ENCODE results near the gene C2orf81.

Gene C2orf81

DNA sequence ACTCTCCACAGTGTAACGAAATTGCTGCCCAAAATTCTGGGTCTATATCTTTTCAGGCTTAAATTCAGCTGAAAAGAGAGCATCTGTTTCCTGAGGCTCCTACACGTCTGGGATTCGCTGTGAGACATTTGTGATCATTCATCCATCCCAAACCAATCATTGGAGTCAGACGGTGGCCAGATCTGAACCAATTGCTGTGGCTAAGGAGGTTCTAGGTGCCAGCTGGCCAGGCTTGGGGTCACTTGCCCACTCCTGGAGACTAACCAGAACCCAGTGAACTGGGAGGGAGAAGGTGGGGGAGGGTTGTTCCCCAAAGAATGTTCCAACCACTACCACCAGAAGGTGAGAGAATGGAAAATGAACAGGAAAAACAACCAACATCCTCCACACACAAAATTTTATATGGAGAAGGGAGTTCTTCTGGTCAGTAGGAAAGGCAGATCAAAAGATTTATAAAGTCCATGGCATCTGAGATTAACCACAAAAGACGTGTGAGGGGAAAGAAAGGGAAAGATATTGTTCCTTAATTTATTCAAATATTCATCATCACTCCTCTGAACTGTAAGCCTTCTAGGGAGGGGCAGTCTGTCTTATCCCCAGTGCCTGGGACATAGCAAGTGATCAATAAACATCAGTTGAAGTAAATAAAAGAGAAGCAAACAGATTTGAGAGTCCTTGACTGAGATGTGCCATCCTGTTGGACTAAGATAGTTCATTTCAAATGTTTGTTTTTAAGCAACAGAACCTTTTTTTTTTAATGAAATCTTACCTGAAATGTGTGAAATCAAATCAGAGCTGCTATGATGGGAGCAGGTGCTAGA lies 23.3 kb upstream of the C2orf81 start:
- no peak overlapping the region for H3K4me3 ChIP-seq (ENCODE audit: low read depth, low read length)

- H3K4me3 ChIP-seq (ENCODE audit: low read depth, low read length): peak overlapping the region; percentile 78
Measured at GRCh38 chr2:74442483-74443297, 21.3 kb upstream of the C2orf81 start.

- peak within 1 kb of the TSS; percentile 78 for H3K4me3 ChIP-seq (ENCODE audit: low read depth, low read length)
Measured at GRCh38 chr2:74441690-74442482, 20.5 kb upstream of the C2orf81 start, which contains the start of gene RTKN. Gene RTKN (minus strand): TSS chr2:74441937. CDS start chr2:74441816, 121 bp downstream.

- peak overlapping the region; percentile 78 for H3K4me3 ChIP-seq (ENCODE audit: low read depth, low read length)
Measured at GRCh38 chr2:74441170-74441689, 19.8 kb upstream of the C2orf81 start.

DNA sequence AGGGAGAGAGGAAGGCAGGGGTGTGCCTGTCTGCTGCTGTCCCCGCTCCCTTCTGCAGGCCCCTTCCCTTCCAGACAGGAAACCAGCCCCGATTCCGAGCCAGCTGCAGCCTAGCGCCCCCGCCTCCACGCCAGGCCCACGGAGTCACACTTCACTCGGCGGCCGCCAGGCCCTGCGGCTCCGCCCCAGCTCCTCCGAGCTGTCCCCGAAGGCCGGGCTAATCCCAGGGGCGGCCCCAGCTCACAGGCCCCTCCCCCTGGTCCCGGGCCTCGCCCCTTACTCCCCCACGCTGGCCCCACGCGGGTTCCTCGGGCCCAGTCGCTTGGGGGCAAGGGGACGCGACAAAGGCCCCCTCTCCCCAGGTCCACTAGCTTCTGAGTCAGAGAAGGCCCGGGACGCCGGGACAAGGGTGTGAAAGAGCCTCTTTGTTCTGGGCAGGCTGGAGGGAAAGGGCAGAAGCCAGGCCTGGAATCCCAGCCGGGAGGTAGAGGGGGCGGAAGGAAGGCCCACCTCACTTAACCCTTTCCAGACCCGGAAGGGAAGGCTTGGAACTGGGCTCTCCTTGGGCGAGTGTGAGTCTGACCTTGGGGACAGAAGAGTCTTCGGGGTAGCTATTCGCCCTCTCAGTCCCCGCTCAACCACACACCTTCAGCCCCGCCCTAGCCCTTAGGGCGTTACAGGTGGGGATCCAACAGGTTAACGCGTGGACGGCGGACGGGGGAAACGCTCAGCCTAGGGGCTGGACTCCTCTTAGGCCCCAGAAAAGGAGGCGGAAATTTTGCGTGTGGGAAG lies 19.2 kb upstream of the C2orf81 start:
- peak overlapping the region; percentile 78 for H3K4me3 ChIP-seq (ENCODE audit: low read depth, low read length)

- peak overlapping the region; percentile 78 for H3K4me3 ChIP-seq (ENCODE audit: low read depth, low read length)
Measured at GRCh38 chr2:74439803-74440377, 18.5 kb upstream of the C2orf81 start.

DNA sequence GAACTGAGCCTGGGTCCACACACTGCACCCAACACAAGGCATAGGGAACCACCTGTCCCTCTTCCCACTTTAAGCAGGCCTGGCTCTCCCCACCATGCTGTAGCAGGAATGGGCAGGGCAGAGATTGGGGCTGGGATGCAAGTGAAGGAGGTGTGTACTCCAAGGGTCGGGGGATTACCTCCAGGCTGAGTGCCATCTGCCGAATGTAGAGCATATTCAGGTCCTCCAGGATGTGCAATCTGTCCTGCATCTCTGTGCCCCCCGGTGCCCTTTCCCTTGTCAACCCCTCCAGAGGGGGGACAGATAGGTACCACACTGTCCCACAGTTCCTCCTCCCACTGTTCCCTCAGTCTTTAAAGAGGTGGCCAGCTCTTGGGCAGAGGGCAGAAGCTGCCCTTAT lies 18.0 kb upstream of the C2orf81 start:
- peak overlapping the region; percentile 78 for H3K4me3 ChIP-seq (ENCODE audit: low read depth, low read length)

- no peak overlapping the region for H3K4me3 ChIP-seq (ENCODE audit: low read depth, low read length)
Measured at GRCh38 chr2:74438248-74438647, 16.8 kb upstream of the C2orf81 start.

GRCh38 chr2:74436848-74437695 lies 15.7 kb upstream of the C2orf81 start:
- no peak overlapping the region for H3K4me3 ChIP-seq (ENCODE audit: low read depth, low read length)

GRCh38 chr2:74436111-74436805 lies 14.8 kb upstream of the C2orf81 start:
- no peak overlapping the region for H3K4me3 ChIP-seq (ENCODE audit: low read depth, low read length)

- no peak overlapping the region for H3K4me3 ChIP-seq (ENCODE audit: low read depth, low read length)
Measured at GRCh38 chr2:74430502-74430901, 9.1 kb upstream of the C2orf81 start.

DNA sequence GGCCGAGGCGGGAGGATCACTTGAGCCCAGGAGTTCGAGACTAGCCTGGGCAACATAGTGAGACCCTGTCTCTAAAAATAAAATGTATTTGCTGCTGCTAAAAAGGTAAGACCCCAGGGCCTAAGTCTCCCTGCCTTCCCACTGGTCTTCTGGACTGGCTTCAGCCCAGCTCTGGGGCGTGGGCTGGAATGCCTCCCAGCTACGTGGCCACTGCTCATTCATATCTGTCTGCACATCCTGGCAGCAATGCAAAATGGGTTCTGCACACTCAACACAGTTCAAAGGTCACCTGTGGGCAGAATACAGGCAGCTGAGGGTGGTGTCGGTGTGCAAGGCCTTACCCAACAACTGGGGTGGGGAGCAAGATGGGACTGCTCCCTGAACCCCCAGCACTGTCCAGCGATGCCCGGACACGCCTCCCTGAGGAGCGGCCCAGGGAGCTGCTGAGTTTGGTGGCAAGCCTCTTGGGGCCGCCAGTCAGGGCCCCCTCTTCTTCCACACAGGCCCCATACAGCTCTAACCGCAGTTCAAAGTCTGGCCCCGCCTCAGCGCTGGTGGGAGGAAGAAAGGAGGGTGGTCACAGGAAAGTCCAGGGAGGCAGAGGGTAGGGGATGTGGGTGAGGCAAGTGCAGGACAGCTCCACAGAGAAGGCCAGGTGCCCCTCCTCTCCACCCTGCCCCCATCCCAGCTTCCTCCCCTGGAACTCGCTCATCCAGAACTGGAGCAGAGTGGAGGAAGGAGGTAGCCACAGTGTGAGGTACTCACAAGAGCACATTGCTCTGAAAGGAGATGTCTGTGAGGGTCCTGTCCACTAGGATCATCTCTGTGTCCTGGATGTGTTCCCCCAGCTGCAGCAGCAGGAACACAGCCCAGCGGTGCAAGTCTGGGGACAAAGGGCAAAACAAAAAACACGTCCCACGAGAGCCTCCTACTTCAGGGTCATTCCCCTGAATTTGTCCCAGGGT lies 8.3 kb upstream of the C2orf81 start:
- H3K4me3 ChIP-seq (ENCODE audit: low read depth, low read length): no peak overlapping the region

GRCh38 chr2:74428675-74429074 lies 7.3 kb upstream of the C2orf81 start:
- H3K4me3 ChIP-seq (ENCODE audit: low read depth, low read length): no peak overlapping the region

DNA sequence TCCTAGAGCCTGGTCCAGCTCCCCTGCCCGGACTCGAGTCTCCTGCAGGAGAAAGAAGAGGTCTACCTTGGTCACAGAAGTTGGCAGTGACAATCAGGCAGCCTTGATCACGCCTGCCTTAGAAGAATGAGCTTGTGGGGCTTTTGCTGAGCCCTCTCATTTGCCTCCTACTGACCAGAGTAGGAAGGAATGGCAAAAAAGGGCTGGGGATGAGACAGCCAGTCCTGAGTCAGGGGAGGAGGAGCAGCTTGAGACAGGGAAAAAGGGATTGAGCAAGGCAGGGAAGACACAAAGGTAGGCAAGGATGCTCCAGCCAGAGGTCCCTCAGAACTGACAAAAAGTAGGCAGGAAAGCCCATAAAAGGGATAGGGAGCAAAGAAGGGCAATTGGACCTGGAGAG lies 6.1 kb upstream of the C2orf81 start:
- H3K4me3 ChIP-seq (ENCODE audit: low read depth, low read length): no peak overlapping the region

DNA sequence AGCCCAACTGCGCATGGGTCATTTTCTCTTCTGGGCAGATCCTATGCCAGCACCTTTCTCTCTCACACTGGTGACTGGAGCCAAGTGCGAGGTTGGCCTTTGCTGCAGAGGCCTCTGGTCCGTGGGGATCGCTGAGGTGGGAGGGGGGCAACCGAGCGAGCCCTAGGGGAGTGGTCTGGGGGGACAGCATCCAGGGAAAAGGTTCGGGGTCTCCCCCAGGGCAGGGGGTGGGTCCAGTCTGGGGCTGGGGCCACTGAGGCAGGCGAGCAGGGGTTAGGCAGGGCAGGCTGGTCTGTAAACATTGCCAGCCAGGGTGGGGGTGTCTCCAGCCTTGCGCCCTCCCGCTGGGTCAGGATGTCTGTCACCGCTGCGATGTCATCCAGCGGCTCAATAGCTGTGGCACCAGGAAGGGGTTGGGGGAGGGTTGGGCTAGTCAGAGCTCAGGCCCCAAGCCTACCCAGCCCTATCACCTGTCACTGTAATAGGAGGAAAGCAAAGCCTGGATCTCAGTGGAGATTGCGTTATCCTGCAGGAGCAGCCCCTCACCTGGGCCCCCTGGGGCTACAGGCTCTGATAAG lies 4.9 kb upstream of the C2orf81 start:
- H3K4me3 ChIP-seq (ENCODE audit: low read depth, low read length): no peak overlapping the region

- H3K4me3 ChIP-seq (ENCODE audit: low read depth, low read length): no peak overlapping the region
Measured at GRCh38 chr2:74425523-74425922, 4.1 kb upstream of the C2orf81 start.

DNA sequence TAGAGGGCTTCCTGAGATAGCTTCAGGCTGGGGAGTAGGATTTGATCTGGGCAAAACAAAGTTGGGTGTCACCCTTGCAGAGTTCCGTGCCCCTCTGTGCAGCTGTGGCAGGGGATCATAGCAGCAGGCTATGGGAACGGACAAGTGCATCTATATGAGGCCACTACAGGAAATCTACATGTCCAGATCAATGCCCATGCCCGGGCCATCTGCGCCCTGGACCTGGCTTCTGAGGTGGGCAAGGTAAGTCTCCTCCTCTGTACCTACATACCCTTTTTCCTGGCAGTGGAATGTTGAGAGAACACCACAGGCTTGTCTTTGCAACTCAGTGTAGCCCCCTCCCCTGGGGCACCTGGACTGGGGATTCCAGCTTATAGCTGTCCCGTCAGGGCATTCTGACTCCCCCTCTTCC lies 3.6 kb upstream of the C2orf81 start:
- H3K4me3 ChIP-seq (ENCODE audit: low read depth, low read length): no peak overlapping the region

All from iPS-11a (cell line).